GM12875 (cell line): ENCODE results near the gene SLC9C1.

Source experiments
- H3K4me3 ChIP-seq: one replicate; pipeline ENCODE4 v1.5.1; 2011; ENCODE audit warnings: low read depth, low read length, control low read depth
- CTCF ChIP-seq: IDR thresholded peaks from 2 replicates; pipeline ENCODE4 v1.5.1; 2011; ENCODE audit warnings: low read depth, mild to moderate bottlenecking, control low read depth, inconsistent platforms, low read length, moderate library complexity, borderline replicate concordance; ENCODE audit not compliant: insufficient read depth

Gene SLC9C1

DNA sequence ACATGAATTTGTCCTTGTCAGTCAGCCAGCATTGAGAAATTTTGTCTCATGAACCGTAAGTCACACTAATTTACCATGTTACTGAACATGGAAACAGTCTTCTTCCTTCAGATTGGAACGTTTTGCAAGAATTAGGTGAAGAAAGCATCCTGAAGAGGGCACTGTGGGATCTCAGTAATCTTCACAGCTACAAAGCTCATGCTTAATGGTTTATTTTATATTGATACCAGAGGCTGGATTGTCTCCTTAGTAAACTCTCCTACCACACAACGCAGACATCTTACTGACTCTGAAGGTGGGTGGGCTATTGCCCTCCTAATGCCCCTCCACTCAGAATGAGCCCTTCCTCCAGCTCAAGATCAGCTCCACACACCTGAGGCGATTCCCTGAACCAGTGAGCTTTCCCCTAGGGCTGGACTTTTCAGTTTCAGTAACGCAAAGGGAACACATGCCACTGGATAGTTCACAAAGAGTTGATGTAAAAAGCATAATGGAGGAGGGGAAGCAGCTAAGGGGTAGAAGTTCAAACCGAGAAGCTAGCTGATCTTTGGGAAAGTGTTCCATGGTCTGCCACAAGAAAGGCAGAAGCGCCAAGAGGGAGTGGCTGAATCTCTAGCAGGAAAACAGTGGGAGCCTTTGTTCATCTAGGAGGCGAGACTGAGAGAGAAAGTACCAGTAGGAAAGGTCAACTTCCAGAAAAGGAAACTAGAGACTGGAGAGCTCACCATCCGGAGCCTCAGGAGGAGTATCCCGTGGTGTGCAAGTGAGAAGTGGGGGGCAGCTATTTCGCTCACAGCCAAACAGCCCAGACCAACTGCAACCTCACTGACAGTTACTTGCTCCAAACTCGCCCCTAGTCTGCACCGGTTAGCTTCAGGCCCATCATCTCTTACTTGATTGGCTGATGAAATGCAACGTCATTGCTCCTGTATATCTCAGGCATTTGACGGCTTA is at the start of gene SLC9C1:
Gene SLC9C1 (minus strand): TSS at position 849 of the 954 bp plus-strand sequence. CDS start 7,425 bp downstream, outside the sequence.
- H3K4me3 ChIP-seq: no peak within 1 kb of the TSS

DNA sequence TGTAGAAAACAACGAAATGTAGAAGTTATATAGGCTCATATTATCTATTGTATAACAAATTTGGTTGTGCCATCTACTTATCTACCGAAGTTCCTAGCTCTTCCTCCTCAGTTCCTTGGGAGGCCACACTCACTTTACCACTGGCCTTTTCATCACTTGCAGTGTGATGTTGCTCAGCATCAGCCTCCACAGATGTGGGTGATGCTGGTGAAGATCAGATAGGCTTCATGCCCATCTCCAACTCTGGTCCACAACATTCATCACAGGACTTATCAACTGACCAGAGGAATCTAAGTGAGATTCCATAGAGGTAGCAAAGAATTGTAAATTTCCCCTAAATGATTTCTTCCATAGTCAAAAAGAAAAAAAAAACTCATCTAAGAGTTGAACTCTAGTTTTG is 47.4 kb upstream of the SLC9C1 start:
- no peak for TF ChIP-seq CTCF
- H3K4me3 ChIP-seq: no peak overlapping the region

More for the DNA sequence above, at the start of gene SLC9C1:
- peak; percentile 50; the same call in 1 of the 2 replicates for TF ChIP-seq CTCF

- no peak overlapping the region for H3K4me3 ChIP-seq
- TF ChIP-seq CTCF: no peak
Measured at GRCh38 chr3:112339609-112340008, 45.6 kb upstream of the SLC9C1 start.

DNA sequence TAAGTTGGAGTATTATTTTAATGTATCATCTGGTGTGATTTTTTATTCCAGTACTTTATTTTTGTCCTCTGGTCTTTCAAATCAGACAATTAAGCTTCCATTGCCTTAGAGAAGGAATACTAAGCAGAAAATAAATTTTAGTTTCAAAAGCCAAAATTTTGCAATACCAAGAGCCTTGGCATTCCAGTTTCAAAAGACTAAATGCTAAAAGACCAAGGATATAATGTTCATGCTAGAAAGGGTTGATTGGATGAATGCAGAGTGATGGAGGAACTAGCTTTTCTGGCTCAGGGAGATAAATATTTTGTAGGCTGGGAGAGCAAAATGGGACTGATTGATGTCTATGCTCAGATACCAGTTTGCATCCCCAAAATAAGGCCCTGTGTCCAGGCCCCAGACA is 45.1 kb upstream of the SLC9C1 start:
- no peak overlapping the region for H3K4me3 ChIP-seq
- TF ChIP-seq CTCF: no peak

GRCh38 chr3:112338727-112339056 is 44.7 kb upstream of the SLC9C1 start:
- no peak for TF ChIP-seq CTCF
- H3K4me3 ChIP-seq: no peak overlapping the region

DNA sequence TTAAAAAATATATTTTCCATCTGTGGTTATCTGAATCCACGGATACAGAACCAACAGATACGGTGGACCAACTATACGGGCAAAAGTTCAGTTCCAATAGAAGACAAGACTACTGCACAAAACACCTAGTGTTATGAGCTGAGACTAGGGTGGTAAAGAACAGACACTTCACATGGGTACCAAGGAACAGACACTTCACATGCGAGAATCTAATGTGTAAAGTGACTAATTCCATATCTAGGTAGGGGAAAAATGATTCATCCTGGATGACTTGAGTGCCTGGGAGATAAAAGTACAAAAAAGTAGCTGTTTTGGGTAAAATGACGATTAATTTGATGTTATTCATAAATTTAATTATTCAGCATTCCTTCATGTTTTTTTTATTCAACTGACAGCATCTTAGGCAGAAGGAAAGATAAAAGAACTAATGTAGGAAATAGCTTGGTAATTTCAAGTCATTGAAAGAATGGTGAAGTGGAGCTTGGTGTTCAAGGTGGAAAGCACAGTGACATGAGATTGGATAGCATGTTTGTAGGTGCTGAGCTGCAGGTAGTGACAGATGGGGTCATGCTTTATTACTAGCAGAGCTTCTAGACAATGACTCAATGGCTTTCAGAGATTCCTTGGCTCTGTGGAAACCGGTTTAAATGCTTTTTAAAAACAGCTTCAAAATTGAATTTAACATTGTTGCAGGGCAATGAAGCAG is 44.2 kb upstream of the SLC9C1 start:
- no peak overlapping the region for H3K4me3 ChIP-seq
- TF ChIP-seq CTCF: no peak

DNA sequence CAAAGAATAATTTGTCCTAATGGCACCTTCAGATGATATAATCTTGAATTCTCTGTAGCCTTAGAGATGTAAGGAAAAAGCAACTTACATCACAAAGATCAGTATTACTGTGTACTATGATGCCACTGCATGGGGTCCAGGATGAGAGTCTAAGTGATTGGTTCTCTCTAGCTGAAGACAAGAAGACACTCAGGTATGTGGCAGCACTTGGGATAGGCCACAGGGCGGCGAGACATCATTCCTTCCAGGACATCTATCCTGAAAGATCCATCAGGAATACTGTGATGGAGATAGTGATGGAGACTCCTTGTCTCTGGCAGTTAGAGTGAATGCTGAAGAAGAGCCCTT is 41.4 kb upstream of the SLC9C1 start:
- peak overlapping the region; percentile 27 for H3K4me3 ChIP-seq
- no peak for TF ChIP-seq CTCF
